ENCODE results near the gene STK33.

The STK33 gene

GRCh38 chr11:8593935-8594909, at the start of gene STK33:
TSS of gene STK33 (minus strand) at chr11:8594228. CDS start at chr11:8474905, 119,323 bp downstream.
- no peaks in the 10 kb centered on the region for H4K20me1 ChIP-seq (ENCODE audit: insufficient read depth, low read length)
- H2AFZ ChIP-seq (ENCODE audit: low read length), result peak within 1 kb of the TSS; percentile 94
- H3K4me2 ChIP-seq (ENCODE audit: low read depth, low read length), result peak within 1 kb of the TSS; percentile 86
- TF ChIP-seq CTCF (IDR thresholded peaks at IDR 0.05; ENCODE audit: low read length), result no peak
- TF ChIP-seq EZH2 (optimal IDR thresholded peaks at IDR 0.05; ENCODE audit: low read depth, low read length), result no peak
- TF ChIP-seq EZH2phosphoT487 (IDR thresholded peaks at IDR 0.05; ENCODE audit: low read length), result no peak
- peaks cover 12% of the 10 kb centered on the region; the same call in 1 of the 2 replicates for H3F3A ChIP-seq (ENCODE audit: insufficient read depth, low read length)
- peak; percentile 91 for DNase-seq
- H3K9me2 ChIP-seq (replicated peaks; ENCODE audit: insufficient read depth, low read length), result no peaks in the 10 kb centered on the region
- H3K79me2 ChIP-seq (ENCODE audit: low read length), result peaks cover 26% of the 10 kb centered on the region; the same call in 1 of the 2 replicates
- peak within 1 kb of the TSS; percentile 75 for H3K4me3 ChIP-seq (ENCODE audit: low read length)
- no peaks in the 10 kb centered on the region for H3K9me3 ChIP-seq (replicated peaks; ENCODE audit: insufficient read depth, low read length)
- H3K9ac ChIP-seq (ENCODE audit: low read length), result peak within 1 kb of the TSS; percentile 84
- peaks cover 18% of the 10 kb centered on the region for H3K4me1 ChIP-seq (ENCODE audit: low read length)
- no peaks in the 10 kb centered on the region for H3K27me3 ChIP-seq (replicated peaks; ENCODE audit: insufficient read depth, low read length)
- H3K36me3 ChIP-seq (replicated peaks; ENCODE audit: insufficient read depth, low read length), result no peaks in the 10 kb centered on the region
- peak within 1 kb of the TSS; percentile 37; the same call in 1 of the 2 replicates for H3K27ac ChIP-seq (ENCODE audit: low read length)

- TF ChIP-seq EZH2phosphoT487 (IDR thresholded peaks at IDR 0.05; ENCODE audit: low read length) (no peak), CTCF (IDR thresholded peaks at IDR 0.05; ENCODE audit: low read length) (no peak), EZH2 (optimal IDR thresholded peaks at IDR 0.05; ENCODE audit: low read depth, low read length) (no peak)
- Histone ChIP-seq H3K4me2 (ENCODE audit: low read depth, low read length) (peak overlapping the region; percentile 71), H3K27me3 (replicated peaks; ENCODE audit: insufficient read depth, low read length) (no peaks in the 10 kb centered on the region), H3K4me3 (ENCODE audit: low read length) (0 out of 2 replicates have a peak overlapping the region, but pooled peaks have one; percentile 10), H3K27ac (ENCODE audit: low read length) (peak overlapping the region; percentile 63; the same call in 1 of the 2 replicates), H3K9me3 (replicated peaks; ENCODE audit: insufficient read depth, low read length) (no peaks in the 10 kb centered on the region), H3K36me3 (replicated peaks; ENCODE audit: insufficient read depth, low read length) (no peaks in the 10 kb centered on the region), H3K9ac (ENCODE audit: low read length) (no peak overlapping the region), H4K20me1 (ENCODE audit: insufficient read depth, low read length) (no peaks in the 10 kb centered on the region), H3K4me1 (ENCODE audit: low read length) (peaks cover 34% of the 10 kb centered on the region), H3F3A (ENCODE audit: insufficient read depth, low read length) (peaks cover 22% of the 10 kb centered on the region), H2AFZ (ENCODE audit: low read length) (peak overlapping the region; percentile 29; the same call in 1 of the 2 replicates), H3K9me2 (replicated peaks; ENCODE audit: insufficient read depth, low read length) (no peaks in the 10 kb centered on the region), H3K79me2 (ENCODE audit: low read length) (no peaks in the 10 kb centered on the region)
- DNase-seq, result no peak
Observed at GRCh38 chr11:8642196-8642841, 48.3 kb upstream of the STK33 start.

- Histone ChIP-seq H3K4me2 (ENCODE audit: low read depth, low read length) (peak overlapping the region; percentile 71), H3K9me3 (replicated peaks; ENCODE audit: insufficient read depth, low read length) (no peaks in the 10 kb centered on the region)
Observed at GRCh38 chr11:8641332-8641731, 47.3 kb upstream of the STK33 start.

More at GRCh38 chr11:8641332-8641731, 47.3 kb upstream of the STK33 start:
- no peaks in the 10 kb centered on the region for H3K9me2 ChIP-seq (replicated peaks; ENCODE audit: insufficient read depth, low read length)
- no peaks in the 10 kb centered on the region for H3K36me3 ChIP-seq (replicated peaks; ENCODE audit: insufficient read depth, low read length)
- H3K27ac ChIP-seq (ENCODE audit: low read length), result peak overlapping the region; percentile 63
- no peak overlapping the region; the same call in 1 of the 2 replicates for H3K4me3 ChIP-seq (ENCODE audit: low read length)
- no peaks in the 10 kb centered on the region for H3K79me2 ChIP-seq (ENCODE audit: low read length)
- H3F3A ChIP-seq (ENCODE audit: insufficient read depth, low read length), result peaks cover 22% of the 10 kb centered on the region
- H4K20me1 ChIP-seq (ENCODE audit: insufficient read depth, low read length), result no peaks in the 10 kb centered on the region
- TF ChIP-seq EZH2phosphoT487 (IDR thresholded peaks at IDR 0.05; ENCODE audit: low read length), result no peak
- TF ChIP-seq CTCF (IDR thresholded peaks at IDR 0.05; ENCODE audit: low read length), result no peak
- H3K27me3 ChIP-seq (replicated peaks; ENCODE audit: insufficient read depth, low read length), result no peaks in the 10 kb centered on the region
- H2AFZ ChIP-seq (ENCODE audit: low read length), result 0 out of 2 replicates have a peak overlapping the region, but pooled peaks have one; percentile 2
- H3K9ac ChIP-seq (ENCODE audit: low read length), result no peak overlapping the region
- H3K4me1 ChIP-seq (ENCODE audit: low read length), result peaks cover 34% of the 10 kb centered on the region
- peak; percentile 77 for DNase-seq
